ENCODE data around the gene DPYSL3. TPM values are rescaled to one million over a fixed set of nuclear protein-coding genes. Genes with fewer than 3 reads are reported as not detected.

Gene DPYSL3
- total RNA-seq, 1 donor from 2014 or later: 102 TPM

DNA sequence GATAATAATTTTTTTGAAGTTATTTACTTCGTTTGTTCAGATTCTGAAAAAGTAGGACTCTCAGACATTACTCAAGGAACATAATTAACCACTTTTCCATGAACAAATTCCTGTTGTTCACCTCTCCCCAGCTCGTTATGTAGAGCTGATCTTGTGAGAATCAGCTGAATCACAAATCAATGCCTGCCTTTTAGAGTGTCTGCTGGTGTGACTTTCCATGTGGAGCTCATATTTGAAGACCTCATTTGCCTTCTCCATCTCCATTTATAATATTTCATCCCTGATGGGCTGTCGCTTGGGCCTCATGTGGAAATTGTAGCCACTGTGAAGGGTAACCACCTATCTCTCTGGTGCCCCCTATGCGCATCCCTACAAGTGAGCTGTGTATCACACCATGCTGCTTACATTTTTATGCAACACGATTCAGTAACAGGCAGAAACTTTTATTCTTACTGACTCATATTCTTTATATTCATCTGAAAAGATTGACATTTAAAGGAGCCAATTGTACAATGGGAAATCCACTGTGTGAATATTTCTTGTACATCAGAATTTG is 163.8 kb downstream of the DPYSL3 start:
- Mint-ChIP-seq H3K4me3 (no peak overlapping the region), H3K27ac (ENCODE audit: unreplicated experiment) (no peak overlapping the region), H3K27me3 (ENCODE audit: low read depth) (no peaks in the 10 kb centered on the region), H3K36me3 (ENCODE audit: low read depth) (no peaks in the 10 kb centered on the region), H3K4me1 (no peaks in the 10 kb centered on the region), H3K9me3 (no peaks in the 10 kb centered on the region)
- TF ChIP-seq, protein P1, sequence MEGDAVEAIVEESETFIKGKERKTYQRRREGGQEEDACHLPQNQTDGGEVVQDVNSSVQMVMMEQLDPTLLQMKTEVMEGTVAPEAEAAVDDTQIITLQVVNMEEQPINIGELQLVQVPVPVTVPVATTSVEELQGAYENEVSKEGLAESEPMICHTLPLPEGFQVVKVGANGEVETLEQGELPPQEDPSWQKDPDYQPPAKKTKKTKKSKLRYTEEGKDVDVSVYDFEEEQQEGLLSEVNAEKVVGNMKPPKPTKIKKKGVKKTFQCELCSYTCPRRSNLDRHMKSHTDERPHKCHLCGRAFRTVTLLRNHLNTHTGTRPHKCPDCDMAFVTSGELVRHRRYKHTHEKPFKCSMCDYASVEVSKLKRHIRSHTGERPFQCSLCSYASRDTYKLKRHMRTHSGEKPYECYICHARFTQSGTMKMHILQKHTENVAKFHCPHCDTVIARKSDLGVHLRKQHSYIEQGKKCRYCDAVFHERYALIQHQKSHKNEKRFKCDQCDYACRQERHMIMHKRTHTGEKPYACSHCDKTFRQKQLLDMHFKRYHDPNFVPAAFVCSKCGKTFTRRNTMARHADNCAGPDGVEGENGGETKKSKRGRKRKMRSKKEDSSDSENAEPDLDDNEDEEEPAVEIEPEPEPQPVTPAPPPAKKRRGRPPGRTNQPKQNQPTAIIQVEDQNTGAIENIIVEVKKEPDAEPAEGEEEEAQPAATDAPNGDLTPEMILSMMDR (conservative IDR thresholded peaks at IDR 0.05): no peak
- no peak for DNase-seq (ENCODE audit: low read depth, low spot score)

DNA sequence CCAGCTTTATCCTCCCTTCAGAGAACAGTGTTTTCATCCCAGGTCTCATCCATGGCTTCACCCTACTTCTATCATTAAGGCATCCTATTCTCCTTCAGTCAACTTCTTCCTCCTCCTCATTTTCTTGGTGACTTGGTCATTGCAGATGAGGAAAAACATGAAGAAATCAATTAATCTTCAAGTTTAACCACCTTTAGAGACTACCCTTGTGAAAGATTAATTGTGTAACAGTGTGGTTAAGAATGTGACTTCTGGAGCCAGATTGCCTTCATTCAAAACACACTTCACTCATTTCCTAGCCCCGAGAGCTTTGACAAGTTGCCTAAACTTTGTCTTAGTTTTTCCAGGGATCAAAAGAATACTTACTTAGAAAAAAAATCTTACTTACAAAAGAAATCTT is 165.0 kb downstream of the DPYSL3 start:
- H3K27ac Mint-ChIP-seq (ENCODE audit: unreplicated experiment): no peak overlapping the region
- H3K4me3 Mint-ChIP-seq: no peak overlapping the region
- H3K36me3 Mint-ChIP-seq (ENCODE audit: low read depth): no peaks in the 10 kb centered on the region
- TF ChIP-seq, protein P1 (conservative IDR thresholded peaks at IDR 0.05): no peak
- H3K4me1 Mint-ChIP-seq: no peaks in the 10 kb centered on the region
- DNase-seq (ENCODE audit: low read depth, low spot score): no peak
- no peaks in the 10 kb centered on the region for H3K27me3 Mint-ChIP-seq (ENCODE audit: low read depth)
- no peaks in the 10 kb centered on the region for H3K9me3 Mint-ChIP-seq

DNA sequence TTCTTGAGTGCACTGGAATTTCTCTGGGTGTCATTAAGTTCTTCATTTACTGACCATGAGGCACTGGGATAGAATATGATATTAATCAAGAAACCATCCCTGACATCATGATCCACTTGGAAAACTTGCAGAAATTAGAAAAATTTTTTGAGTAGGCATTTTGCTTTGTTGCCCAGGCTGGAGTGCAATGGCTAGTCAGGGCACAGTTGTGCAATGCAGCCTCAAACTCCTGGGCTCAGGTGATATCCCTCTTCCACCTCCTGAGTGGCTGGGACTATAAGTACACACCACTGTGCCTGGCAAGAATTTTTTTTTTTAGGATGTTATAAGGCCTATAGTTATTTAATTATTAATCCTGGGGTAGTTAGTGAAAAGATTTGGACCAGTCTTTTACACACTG is 168.5 kb downstream of the DPYSL3 start:
- peaks cover 12% of the 10 kb centered on the region for H3K4me1 Mint-ChIP-seq
- no peak overlapping the region for H3K4me3 Mint-ChIP-seq
- peaks cover 3% of the 10 kb centered on the region for H3K9me3 Mint-ChIP-seq
- H3K36me3 Mint-ChIP-seq (ENCODE audit: low read depth): no peaks in the 10 kb centered on the region
- DNase-seq (ENCODE audit: low read depth, low spot score): no peak
- no peak overlapping the region for H3K27ac Mint-ChIP-seq (ENCODE audit: unreplicated experiment)
- TF ChIP-seq, protein P1 (conservative IDR thresholded peaks at IDR 0.05): no peak
- no peaks in the 10 kb centered on the region for H3K27me3 Mint-ChIP-seq (ENCODE audit: low read depth)

DNA sequence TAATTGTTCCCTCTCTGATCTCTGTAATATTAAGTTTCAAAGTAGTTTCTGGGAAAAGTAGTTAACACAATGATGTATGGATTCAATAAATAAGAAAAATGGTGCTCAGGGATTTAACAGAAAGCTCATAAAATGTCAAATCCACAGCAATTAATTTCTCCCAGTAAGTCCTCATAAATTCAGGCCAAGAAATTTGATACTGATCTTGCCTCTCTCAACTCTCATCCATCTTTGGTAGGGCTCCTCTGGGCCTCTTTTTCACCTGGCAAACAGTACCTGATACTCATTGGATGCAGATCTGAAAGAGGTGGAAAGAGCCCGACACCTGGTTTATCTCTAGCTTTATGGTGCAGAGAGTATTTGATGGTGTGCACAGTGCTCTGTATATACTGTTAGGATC is 168.9 kb downstream of the DPYSL3 start:
- Mint-ChIP-seq H3K36me3 (ENCODE audit: low read depth) (no peaks in the 10 kb centered on the region), H3K4me3 (no peak overlapping the region), H3K27me3 (ENCODE audit: low read depth) (no peaks in the 10 kb centered on the region), H3K4me1 (peaks cover 12% of the 10 kb centered on the region), H3K9me3 (peaks cover 3% of the 10 kb centered on the region), H3K27ac (ENCODE audit: unreplicated experiment) (no peak overlapping the region)
- DNase-seq (ENCODE audit: low read depth, low spot score): no peak
- TF ChIP-seq, protein P1 (conservative IDR thresholded peaks at IDR 0.05): no peak

Data from neural crest cell (in vitro differentiated cells).